ENCODE measurements around the gene SERPINH1.

Gene SERPINH1

DNA sequence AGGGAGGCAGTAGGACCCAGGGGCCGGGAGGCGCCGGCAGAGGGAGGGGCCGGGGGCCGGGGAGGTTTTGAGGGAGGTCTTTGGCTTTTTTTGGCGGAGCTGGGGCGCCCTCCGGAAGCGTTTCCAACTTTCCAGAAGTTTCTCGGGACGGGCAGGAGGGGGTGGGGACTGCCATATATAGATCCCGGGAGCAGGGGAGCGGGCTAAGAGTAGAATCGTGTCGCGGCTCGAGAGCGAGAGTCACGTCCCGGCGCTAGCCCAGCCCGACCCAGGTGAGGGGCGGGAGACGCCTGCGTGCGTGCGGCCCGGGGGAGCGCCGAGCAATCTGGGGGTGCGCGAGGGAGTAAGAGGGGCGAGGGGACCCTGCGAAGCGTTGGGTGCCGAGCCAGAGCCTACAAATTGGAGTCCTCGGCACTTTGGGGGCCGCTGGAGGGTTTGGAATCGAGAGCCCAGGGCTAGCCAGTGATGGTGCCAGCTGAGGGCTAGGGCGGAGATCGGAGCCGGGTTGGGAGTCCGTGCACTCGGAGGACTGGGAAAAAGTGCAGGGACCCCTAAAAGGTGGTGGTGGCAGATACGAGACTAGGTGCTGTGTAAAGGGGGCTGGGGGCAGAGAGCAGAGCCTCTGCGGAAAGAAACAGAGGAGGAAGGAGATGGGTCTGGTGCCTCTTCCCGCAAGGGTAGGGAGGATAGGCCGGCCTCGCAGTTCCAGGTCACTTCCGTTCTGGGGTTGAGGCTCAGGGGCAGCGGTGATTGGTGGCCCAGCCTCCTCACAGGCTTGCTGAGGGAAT is at the start of gene SERPINH1:
Gene SERPINH1 (plus strand): TSS at position 206 of the 788 bp plus-strand sequence. CDS start 4,097 bp downstream, outside the sequence.
- peak; percentile 98 for DNase-seq (ENCODE audit: low spot score)

DNA sequence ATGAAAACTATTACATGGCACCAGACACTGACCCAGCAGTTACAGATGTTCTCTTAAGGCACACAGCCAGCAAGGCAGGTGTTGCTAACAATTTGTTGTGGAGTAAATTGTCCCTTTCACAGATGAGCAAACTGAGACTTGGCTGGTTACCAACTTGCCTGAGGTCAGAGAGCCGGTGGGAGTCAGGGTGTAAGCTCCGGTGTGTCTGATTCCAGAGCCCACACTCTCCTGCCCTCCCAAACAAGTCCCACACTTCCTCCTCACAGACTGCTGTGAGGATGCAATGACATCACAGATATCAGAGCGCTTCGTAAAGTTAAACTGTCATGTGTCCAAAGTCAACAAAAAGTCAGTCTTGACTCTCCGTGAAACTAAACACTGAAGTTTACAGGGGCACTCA is 48.8 kb upstream of the SERPINH1 start:
- no peak for DNase-seq (ENCODE audit: low spot score)

DNA sequence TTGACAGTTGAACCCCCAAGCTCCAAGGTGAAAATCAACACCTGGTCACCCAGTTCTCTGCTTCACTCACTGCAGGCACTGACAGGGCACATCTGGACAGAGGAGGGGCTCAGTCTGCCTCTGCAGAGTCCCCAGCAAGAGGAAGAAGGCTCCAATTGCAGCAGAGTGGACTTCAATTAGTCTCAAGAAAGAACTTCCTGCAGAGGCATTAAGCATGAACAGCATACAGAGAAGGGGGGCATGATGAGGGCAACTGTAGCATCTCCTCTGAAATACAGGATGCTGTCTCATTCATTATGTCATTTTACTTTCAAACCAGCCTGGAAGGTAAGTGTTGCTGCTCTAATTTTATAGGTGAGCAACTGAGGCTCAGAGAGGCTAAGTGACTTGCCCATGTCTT is 47.5 kb upstream of the SERPINH1 start:
- no peak for DNase-seq (ENCODE audit: low spot score)

DNA sequence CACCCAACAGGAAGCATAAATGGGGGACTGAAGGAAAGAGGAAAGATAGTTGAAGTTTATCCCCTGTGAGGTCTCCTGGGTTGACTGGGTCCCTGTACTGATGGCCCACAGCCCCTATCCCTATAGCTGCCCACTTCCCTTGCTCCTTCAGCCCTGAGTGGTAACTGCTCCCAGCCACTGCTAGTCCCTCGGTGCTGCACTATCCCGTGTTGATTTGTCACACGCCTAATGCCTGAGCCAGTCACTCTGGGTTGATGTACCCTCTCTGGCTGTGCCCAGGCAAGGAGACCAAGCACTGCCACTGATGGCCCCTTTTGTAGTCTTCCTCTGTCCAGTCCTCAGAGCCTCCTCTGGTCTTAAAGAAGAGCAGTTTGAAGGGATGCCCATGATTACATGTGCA is 45.9 kb upstream of the SERPINH1 start:
- no peak for DNase-seq (ENCODE audit: low spot score)

DNA sequence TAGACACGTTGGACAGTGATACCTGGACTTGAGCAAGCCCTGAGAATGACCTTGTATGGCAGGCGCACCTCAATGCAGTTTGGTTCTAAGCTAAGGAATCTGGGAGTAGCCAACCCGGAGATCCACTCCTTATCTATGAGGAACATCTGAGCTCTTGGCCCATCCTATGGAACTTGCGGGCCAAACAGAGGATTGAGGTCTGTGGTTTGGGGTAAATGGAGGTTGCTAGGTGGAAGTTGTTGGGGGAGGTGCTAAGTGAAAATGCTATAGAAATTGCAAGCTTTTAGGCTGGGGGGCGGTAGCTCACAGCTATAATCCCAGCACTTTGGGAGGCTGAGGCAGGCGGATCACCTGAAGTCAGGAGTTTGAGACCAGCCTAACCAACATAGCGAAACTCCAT is 45.2 kb upstream of the SERPINH1 start:
- no peak for DNase-seq (ENCODE audit: low spot score)

DNA sequence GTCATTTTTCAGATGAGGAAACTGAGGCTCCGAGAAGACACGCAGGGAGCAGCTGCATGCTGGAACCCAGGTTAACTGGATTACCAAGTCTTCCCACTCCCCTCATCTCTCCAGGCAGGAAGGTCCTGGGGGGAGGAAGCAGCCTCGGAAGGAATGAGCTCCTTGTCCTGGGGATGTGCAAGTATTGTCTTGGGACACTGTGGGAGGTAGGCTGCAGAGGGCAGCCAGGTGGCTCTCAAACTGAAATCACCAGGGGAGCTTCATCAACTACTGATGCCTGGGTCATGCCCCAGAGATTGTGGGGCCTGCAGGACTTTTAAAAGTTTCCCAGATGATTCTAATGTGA is 43.9 kb upstream of the SERPINH1 start:
- no peak for DNase-seq (ENCODE audit: low spot score)

DNA sequence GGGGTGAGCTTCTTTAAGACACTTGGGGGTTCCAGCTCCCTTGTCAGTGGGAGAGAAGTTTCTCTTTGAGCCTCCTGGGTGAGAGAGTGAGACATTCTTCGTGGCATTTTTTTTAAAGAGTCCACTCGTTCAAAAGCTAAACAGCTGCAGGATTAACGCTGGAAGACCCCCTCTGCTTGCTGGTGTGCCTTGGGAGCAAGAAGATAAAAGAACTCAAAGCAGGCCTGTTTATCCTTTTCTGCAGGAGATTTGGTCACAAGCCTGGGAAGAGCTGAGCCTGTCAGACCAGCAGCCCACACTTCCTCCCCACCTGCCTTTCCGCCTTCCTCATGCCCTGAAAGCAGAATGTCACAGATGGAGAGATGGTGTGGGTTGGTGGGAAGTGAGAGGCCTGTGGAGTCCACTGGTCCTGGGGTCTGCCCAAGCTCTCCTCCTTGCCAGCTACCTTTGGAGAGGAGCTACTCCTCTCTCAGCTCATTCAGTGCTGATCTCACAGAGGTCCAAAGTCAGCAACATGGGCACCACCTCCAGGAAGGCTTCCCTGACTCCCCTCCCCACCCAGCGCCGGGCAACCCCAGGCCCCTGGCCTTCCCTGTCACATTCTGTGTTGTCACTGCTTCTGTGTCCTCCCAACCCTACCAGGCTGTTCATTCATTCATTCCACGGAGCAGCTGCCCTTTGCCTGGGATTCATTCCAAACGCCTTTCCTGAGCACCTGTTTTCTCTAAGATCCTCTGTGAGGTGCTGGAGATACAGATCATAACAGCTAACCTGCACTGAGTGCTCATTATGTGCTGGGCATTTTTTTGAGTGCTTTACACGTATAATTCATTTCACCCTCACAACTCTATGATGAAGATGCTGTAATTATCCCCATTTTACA is 43.0 kb upstream of the SERPINH1 start:
- no peak for DNase-seq (ENCODE audit: low spot score)

- DNase-seq (ENCODE audit: low spot score): no peak
These were observed 41.4 kb upstream of the SERPINH1 start for GRCh38 chr11:75520688-75521087.

DNA sequence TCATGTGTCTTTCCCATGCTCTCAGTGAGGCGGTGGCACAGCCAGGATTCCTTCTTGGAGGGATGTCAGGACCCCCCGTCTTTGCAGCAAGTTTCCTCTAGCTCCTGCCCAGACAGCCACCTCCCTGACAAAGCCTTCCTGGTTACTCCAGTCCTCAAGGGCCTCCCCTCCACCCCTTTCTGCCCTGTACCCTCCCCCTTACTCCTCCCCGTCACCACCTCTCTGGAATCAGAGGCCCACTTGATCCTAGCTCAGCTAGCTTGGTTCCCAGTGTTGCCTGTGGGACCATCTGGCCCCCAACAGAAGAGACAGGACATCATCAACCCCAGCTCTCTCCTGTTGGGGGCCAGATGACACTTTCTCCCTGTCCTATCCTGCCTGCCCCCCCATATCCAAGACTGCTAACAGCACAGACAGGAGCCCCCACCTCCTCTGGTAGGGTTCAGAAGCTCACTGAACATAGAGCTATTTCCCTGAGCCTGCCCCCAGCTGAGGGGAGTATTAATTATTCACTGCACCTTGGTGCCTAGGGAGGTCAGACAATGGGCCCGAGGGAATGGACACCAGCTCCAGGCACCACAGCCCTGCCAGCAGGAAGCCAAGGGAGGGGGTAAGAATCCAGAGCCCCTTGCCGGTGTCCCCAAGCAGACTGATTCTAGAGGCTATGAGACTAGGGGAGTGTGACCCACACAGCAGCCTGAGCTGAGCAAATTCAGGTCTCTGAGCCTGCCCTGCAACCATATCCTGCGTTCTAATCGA is 39.6 kb upstream of the SERPINH1 start:
- no peak for DNase-seq (ENCODE audit: low spot score)

DNA sequence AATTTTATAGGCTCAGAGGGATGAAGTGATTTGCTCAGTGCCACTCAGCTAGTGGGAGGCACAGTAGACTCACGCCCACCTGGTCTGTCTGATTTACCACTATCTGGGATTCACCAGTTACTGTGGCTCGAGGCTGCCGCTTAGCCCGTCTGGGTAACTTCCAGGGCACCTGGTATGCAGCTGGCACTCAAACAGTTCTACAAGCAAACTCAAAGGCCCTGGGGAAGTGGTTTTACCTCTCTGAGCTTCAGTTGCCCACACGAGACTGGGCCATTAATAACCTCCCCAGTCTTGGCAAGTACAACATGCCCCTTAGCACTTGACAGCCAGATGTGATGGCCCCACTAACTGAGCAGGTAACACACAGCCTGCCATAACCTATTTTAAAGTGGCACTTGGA is 38.9 kb upstream of the SERPINH1 start:
- no peak for DNase-seq (ENCODE audit: low spot score)

DNA sequence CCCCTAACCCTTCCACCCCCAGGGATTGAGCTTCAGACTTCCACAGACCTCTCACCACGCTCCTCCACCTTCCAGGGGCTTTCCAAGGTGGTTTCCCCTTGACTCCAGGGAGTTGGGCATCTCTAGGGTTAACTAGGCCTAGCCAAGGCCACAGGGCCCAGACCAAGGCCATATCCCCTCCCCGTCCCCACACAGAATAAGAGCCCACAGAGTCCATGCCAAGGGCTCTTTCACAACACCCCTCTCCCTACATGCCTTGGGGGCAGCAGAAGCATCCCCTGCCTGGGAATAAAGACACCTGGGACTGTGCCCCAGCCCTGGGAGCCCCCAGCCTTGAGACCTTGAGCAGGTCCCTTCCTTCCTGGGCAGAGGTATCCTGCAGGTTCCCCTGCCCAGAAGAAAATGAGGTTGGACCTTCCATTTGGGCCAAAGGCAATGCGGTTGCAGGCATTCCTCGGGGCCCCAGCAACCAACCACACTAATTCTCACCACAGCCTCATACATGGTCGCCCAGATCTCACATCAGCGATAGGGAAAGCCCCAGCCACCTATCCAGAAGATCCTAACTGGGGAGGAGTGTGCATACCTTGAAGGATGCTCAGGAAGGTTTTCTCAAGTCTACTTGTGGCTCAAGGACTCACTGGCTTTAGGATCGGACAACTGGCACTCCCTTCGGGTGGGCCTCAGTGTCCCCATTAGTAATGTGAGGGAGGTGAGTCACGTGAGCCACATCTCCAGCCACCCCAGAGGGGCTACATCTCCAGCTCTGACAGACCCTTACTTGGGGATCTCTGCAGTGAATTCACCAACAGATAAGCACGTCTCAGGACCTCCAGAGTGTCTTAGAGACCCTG is 38.0 kb upstream of the SERPINH1 start:
- no peak for DNase-seq (ENCODE audit: low spot score)

DNA sequence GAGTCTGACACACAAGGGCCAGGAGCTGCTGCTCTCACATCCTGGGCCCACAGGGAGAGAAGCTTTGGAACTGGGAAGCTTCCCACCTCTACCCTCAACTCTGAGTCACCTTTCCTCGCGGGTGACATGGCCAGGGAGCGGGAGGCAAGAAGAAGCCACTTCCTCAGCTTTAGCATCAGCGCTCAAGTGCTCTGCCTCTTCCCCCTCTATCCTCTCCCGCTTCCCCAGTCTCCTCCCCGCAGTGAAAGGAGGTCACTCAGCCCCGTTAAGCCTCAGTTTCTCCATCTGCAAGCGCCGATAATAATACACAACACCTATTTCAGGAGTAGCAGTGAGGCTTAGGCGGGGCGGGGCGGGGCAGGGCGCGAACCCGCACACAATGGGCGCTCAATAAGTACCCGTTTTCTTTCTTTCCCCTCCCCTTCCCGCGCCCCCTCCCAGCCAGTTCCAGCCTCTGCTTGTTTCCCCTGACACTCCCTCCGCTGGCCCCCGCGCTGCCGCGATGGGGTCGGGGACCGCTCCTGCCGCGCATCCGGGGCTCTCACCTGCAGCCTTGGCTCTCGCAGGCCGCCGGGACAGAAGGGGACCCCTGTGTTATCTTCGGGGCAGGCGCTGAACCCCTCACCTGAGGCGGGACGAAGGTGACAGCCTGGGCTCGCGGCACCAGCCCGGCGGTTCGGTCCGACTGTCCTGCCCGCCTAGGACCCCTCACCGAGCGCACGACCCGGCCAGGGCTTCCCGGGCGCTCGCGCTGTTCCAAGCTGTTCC is 37.2 kb upstream of the SERPINH1 start:
- no peak for DNase-seq (ENCODE audit: low spot score)

- peak; percentile 94 for DNase-seq (ENCODE audit: low spot score)
These were observed 36.4 kb upstream of the SERPINH1 start, which contains the start of gene GDPD5 for GRCh38 chr11:75525433-75526191. Gene GDPD5 (minus strand): TSS chr11:75525941. CDS start chr11:75477735, 48,206 bp downstream.

GRCh38 chr11:75526192-75526541 is 35.9 kb upstream of the SERPINH1 start:
- DNase-seq (ENCODE audit: low spot score): no peak

DNA sequence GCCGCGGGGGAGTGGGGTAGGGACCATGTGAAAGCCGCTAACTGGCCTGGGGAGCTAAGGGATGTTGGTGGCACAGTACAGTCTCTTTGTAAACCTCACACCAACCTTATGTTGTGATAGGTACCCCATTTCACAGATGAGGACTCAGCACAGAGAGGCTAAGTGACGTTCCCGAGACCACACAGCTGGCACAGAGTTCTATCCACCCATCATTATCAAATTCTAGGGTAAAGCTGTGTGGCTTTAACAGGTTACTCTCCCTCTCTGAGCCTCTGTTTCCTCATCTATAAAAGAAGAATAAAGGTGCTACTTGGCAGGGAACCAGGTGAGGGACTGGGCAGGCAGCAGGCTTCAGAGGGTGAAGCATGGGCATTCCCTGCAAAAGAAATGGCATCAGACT is 34.9 kb upstream of the SERPINH1 start:
- DNase-seq (ENCODE audit: low spot score): no peak

GRCh38 chr11:75527938-75528735 is 33.9 kb upstream of the SERPINH1 start:
- no peak for DNase-seq (ENCODE audit: low spot score)

GRCh38 chr11:75530577-75530976 is 31.5 kb upstream of the SERPINH1 start:
- DNase-seq (ENCODE audit: low spot score): no peak

GRCh38 chr11:75531325-75531724 is 30.7 kb upstream of the SERPINH1 start:
- DNase-seq (ENCODE audit: low spot score): no peak

Measured in HuH-7 (cell line).